Right ventricle myocardium inferior (tissue), 1 donor: ENCODE results near the gene SPARCL1. TPM values are rescaled to one million over a fixed set of nuclear protein-coding genes. Genes with fewer than 3 reads are reported as not detected.
A peak's percentile ranks its signal among the peaks of the same experiment; 100 is the strongest.
"Not testable (repeated sequence)": the region's sequence is repeated elsewhere in the genome, so short reads cannot be mapped to it uniquely, and the experiment has no call there.

Source experiments
- ATAC-seq: fragments of 200-7000 bp; cut with Tn5 transposase; one replicate; pipeline ENCODE4 v1.9.1; 2020; ENCODE audit warnings: mild to moderate bottlenecking, moderate library complexity
- DNase-seq: peaks from one replicate; pipeline ENCODE4 v3.0.0; 2021; ENCODE audit errors: missing footprints
- intact Hi-C: fragments of 100-400 bp; cut with DNase I; formaldehyde crosslinking; loops from one replicate; pipeline ENCODE4 v1.11.0; 2022
- long read RNA-seq: library from polyadenylated mRNA; unstranded; transcript quantifications from one replicate; pipeline ENCODE4 v2.0.0, GENCODE V29; 2021
- total RNA-seq: library from RNA; stranded (reverse); fragmentation: NEBNext Ultra II Directional; extraction: Animal tissue kit (Norgen Biotek cat#: 25700); gene quantifications from one replicate; pipeline ENCODE4 v1.2.1, GENCODE V29; 2021
- donor health status: DM: no; HTN: yes; CAD: no; lungs with severe emphysema.

SPARCL1 gene
- total RNA-seq: 500 TPM
- long read RNA-seq, transcript SPARCL1-202 (12 exons, 2,994 nt): minor isoform, 5 of 310 reads
- long read RNA-seq, transcript SPARCL1-201 (11 exons, 2,906 nt): major isoform, 286 of 310 reads
- long read RNA-seq, partial matches to known transcripts: 13 of 310 reads
- long read RNA-seq, other reads (novel, unspliced or antisense): 6 of 310 reads

- intact Hi-C loops: loop anchor here (5.0 kb wide), 1 partner anchor 37 kb away; no protein-coding TSS in a partner anchor
- no peak for DNase-seq
- ATAC-seq: peak; percentile 62
Measured at GRCh38 chr4:87529187-87529586, at the start of gene SPARCL1. SPARCL1 (minus strand) TSS chr4:87529376; CDS start chr4:87499574, 29,802 bp downstream.

- intact Hi-C loops: no loop called here
- no peak for ATAC-seq
Measured at GRCh38 chr4:87575983-87576382, 46.8 kb upstream of the SPARCL1 start.

GRCh38 chr4:87575408-87575807 lies 46.2 kb upstream of the SPARCL1 start:
- DNase-seq: no peak
- intact Hi-C loops: no loop called here
- ATAC-seq: no peak

More at GRCh38 chr4:87575983-87576382, 46.8 kb upstream of the SPARCL1 start:
- no peak for DNase-seq

GRCh38 chr4:87574996-87575395 lies 45.8 kb upstream of the SPARCL1 start:
- ATAC-seq: no peak
- intact Hi-C loops: no loop called here
- DNase-seq: no peak

GRCh38 chr4:87574376-87574775 lies 45.2 kb upstream of the SPARCL1 start:
- DNase-seq, intact Hi-C loops, ATAC-seq: not testable (repeated sequence)

GRCh38 chr4:87570290-87570805 lies 41.2 kb upstream of the SPARCL1 start:
- intact Hi-C loops: no loop called here
- DNase-seq (no peak), ATAC-seq (no peak)

- intact Hi-C loops: no loop called here
- ATAC-seq: no peak
- no peak for DNase-seq
Measured at GRCh38 chr4:87567191-87567590, 38.0 kb upstream of the SPARCL1 start.

GRCh38 chr4:87566276-87566675 lies 37.1 kb upstream of the SPARCL1 start:
- DNase-seq (no peak), ATAC-seq (no peak)
- intact Hi-C loops: no loop called here

- DNase-seq: no peak
- intact Hi-C loops: no loop called here
- ATAC-seq: no peak
Measured at GRCh38 chr4:87565746-87566145, 36.6 kb upstream of the SPARCL1 start.

GRCh38 chr4:87560802-87561201 lies 31.6 kb upstream of the SPARCL1 start:
- intact Hi-C loops: no loop called here
- DNase-seq (no peak), ATAC-seq (no peak)

- no peak for DNase-seq
- ATAC-seq: peak; percentile 48
- intact Hi-C loops: loop anchor here (10.0 kb wide), 1 partner anchor 56 kb away; no protein-coding TSS in a partner anchor
Measured at GRCh38 chr4:87559090-87559837, 30.1 kb upstream of the SPARCL1 start.

- ATAC-seq (no peak), DNase-seq (no peak)
- intact Hi-C loops: loop anchor here (10.0 kb wide), 1 partner anchor 57 kb away; no protein-coding TSS in a partner anchor
Measured at GRCh38 chr4:87557348-87557747, 28.2 kb upstream of the SPARCL1 start.

- intact Hi-C loops: loop anchor here (10.0 kb wide), 1 partner anchor 59 kb away; no protein-coding TSS in a partner anchor
- DNase-seq: no peak
- ATAC-seq: no peak
Measured at GRCh38 chr4:87555773-87556619, 26.8 kb upstream of the SPARCL1 start.

GRCh38 chr4:87553182-87553581 lies 24.0 kb upstream of the SPARCL1 start:
- ATAC-seq (no peak), DNase-seq (no peak)
- intact Hi-C loops: loop anchor here (10.0 kb wide), 1 partner anchor 62 kb away; no protein-coding TSS in a partner anchor

- DNase-seq: no peak
- no peak for ATAC-seq
- intact Hi-C loops: loop anchor here (10.0 kb wide), 1 partner anchor 63 kb away; no protein-coding TSS in a partner anchor
Measured at GRCh38 chr4:87551361-87551760, 22.2 kb upstream of the SPARCL1 start.

- ATAC-seq (no peak), DNase-seq (no peak)
- intact Hi-C loops: loop anchor here (10.0 kb wide), 1 partner anchor 172 kb away; no protein-coding TSS in a partner anchor
Measured at GRCh38 chr4:87547016-87547708, 18.0 kb upstream of the SPARCL1 start.

- no peak for ATAC-seq
- intact Hi-C loops: loop anchor here (2.0 to 10.0 kb wide), 3 partner anchors 170 to 304 kb away; no protein-coding TSS in a partner anchor
Measured at GRCh38 chr4:87545052-87545451, 15.9 kb upstream of the SPARCL1 start.

GRCh38 chr4:87543835-87544461 lies 14.8 kb upstream of the SPARCL1 start:
- intact Hi-C loops: loop anchor here (2.0 to 10.0 kb wide), 5 partner anchors 88 to 305 kb away; no protein-coding TSS in a partner anchor
- ATAC-seq (peak; percentile 39), DNase-seq (no peak)

More at GRCh38 chr4:87545052-87545451, 15.9 kb upstream of the SPARCL1 start:
- DNase-seq: no peak
